ENCODE measurements around the gene NUDT13. TPM values are rescaled to one million over a fixed set of nuclear protein-coding genes. Genes with fewer than 3 reads are reported as not detected.

NUDT13 gene
- polyA plus RNA-seq, 1 donor from 2014 or later, result 1.8 TPM

DNA sequence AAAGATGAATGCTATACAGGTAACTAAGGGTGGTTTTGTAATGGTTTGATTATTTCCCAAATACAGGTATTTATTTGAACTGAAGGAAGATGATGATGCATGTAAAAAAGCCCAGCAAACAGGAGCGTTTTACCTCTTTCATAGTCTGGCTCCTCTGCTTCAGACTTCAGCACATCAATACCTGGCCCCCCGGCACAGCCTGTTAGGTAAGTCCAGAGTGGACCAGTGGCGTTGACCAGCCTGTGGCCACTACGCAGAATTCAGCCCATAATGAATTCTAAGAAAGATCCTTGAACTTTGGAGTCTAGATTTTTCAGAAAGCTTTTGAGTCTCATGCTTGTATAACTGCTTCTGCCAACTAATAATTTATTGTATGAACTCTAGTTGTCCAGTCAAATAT is 9.7 kb downstream of the NUDT13 start:
- Histone ChIP-seq H3K4me3 (ENCODE audit: low read length) (no peak overlapping the region), H3K9ac (ENCODE audit: low read length) (no peak overlapping the region)
- TF ChIP-seq TAF1 (IDR thresholded peaks at IDR 0.05; ENCODE audit: low read depth) (no peak), RAD21 (conservative IDR thresholded peaks at IDR 0.05) (no peak)

DNA sequence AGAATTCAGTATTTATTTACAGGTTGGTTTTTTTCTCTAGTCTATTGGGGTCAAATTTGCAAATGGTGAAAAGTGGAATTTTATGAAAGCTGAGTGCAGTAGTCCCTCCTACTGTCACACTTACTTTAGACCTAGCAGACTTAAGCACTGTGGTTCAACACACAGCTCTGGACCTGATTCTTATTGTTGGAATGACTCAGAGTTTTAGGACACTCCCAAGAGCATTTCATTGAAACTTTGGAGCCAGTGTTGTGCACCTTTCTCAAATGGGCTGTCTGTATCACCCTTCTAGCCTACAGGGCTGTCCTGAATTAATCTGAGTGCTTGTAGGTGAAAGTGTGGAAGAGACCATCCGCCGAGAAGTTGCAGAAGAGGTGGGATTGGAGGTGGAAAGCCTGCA is 16.1 kb downstream of the NUDT13 start:
- peaks cover 6% of the 10 kb centered on the region for H3K36me3 ChIP-seq (ENCODE audit: insufficient read depth, low read length)
- no peaks in the 10 kb centered on the region for H4K20me1 ChIP-seq (ENCODE audit: insufficient read depth)
- H2AFZ ChIP-seq (ENCODE audit: low read depth, low read length), result no peak overlapping the region
- H3K9ac ChIP-seq (ENCODE audit: low read length), result no peak overlapping the region
- no peaks in the 10 kb centered on the region for H3F3A ChIP-seq (ENCODE audit: insufficient read depth, low read length, poor library complexity, severe bottlenecking)
- TF ChIP-seq POLR2AphosphoS5 (IDR thresholded peaks at IDR 0.05), result no peak
- no peak for TF ChIP-seq EZH2 (IDR thresholded peaks at IDR 0.05; ENCODE audit: borderline replicate concordance, insufficient read depth, low read length, poor library complexity, severe bottlenecking)
- no peak for TF ChIP-seq SMC3 (conservative IDR thresholded peaks at IDR 0.05; ENCODE audit: poor library complexity)
- TF ChIP-seq, protein P1, sequence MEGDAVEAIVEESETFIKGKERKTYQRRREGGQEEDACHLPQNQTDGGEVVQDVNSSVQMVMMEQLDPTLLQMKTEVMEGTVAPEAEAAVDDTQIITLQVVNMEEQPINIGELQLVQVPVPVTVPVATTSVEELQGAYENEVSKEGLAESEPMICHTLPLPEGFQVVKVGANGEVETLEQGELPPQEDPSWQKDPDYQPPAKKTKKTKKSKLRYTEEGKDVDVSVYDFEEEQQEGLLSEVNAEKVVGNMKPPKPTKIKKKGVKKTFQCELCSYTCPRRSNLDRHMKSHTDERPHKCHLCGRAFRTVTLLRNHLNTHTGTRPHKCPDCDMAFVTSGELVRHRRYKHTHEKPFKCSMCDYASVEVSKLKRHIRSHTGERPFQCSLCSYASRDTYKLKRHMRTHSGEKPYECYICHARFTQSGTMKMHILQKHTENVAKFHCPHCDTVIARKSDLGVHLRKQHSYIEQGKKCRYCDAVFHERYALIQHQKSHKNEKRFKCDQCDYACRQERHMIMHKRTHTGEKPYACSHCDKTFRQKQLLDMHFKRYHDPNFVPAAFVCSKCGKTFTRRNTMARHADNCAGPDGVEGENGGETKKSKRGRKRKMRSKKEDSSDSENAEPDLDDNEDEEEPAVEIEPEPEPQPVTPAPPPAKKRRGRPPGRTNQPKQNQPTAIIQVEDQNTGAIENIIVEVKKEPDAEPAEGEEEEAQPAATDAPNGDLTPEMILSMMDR (IDR thresholded peaks at IDR 0.05; ENCODE audit: poor library complexity, severe bottlenecking), result no peak
- no peak for TF ChIP-seq MXI1 (conservative IDR thresholded peaks at IDR 0.05; ENCODE audit: poor library complexity, severe bottlenecking)
- no peak for TF ChIP-seq EP300 (conservative IDR thresholded peaks at IDR 0.05; ENCODE audit: poor library complexity, severe bottlenecking)
- TF ChIP-seq RAD21 (conservative IDR thresholded peaks at IDR 0.05), result no peak
- TF ChIP-seq, protein P2, sequence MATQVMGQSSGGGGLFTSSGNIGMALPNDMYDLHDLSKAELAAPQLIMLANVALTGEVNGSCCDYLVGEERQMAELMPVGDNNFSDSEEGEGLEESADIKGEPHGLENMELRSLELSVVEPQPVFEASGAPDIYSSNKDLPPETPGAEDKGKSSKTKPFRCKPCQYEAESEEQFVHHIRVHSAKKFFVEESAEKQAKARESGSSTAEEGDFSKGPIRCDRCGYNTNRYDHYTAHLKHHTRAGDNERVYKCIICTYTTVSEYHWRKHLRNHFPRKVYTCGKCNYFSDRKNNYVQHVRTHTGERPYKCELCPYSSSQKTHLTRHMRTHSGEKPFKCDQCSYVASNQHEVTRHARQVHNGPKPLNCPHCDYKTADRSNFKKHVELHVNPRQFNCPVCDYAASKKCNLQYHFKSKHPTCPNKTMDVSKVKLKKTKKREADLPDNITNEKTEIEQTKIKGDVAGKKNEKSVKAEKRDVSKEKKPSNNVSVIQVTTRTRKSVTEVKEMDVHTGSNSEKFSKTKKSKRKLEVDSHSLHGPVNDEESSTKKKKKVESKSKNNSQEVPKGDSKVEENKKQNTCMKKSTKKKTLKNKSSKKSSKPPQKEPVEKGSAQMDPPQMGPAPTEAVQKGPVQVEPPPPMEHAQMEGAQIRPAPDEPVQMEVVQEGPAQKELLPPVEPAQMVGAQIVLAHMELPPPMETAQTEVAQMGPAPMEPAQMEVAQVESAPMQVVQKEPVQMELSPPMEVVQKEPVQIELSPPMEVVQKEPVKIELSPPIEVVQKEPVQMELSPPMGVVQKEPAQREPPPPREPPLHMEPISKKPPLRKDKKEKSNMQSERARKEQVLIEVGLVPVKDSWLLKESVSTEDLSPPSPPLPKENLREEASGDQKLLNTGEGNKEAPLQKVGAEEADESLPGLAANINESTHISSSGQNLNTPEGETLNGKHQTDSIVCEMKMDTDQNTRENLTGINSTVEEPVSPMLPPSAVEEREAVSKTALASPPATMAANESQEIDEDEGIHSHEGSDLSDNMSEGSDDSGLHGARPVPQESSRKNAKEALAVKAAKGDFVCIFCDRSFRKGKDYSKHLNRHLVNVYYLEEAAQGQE (IDR thresholded peaks at IDR 0.05; ENCODE audit: borderline replicate concordance), result no peak
- no peak for TF ChIP-seq TAF1 (IDR thresholded peaks at IDR 0.05; ENCODE audit: low read depth)
- no peak overlapping the region for H3K27ac ChIP-seq (ENCODE audit: low read length)
- no peak overlapping the region for H3K4me3 ChIP-seq (ENCODE audit: low read length)
- no peaks in the 10 kb centered on the region for H3K79me2 ChIP-seq (replicated peaks; ENCODE audit: insufficient read depth, low read length)
- no peaks in the 10 kb centered on the region for H3K9me3 ChIP-seq (ENCODE audit: low read length)
- H3K4me2 ChIP-seq (ENCODE audit: low read length), result no peak overlapping the region
- no peaks in the 10 kb centered on the region for H3K9me2 ChIP-seq (ENCODE audit: insufficient read depth, low read length)
- no peaks in the 10 kb centered on the region for H3K27me3 ChIP-seq (ENCODE audit: insufficient read depth, low read depth, low read length)

More for the DNA sequence above, 9.7 kb downstream of the NUDT13 start:
- no peak overlapping the region for H2AFZ ChIP-seq (ENCODE audit: low read depth, low read length)
- no peak overlapping the region for H3K27ac ChIP-seq (ENCODE audit: low read length)
- no peaks in the 10 kb centered on the region for H4K20me1 ChIP-seq (ENCODE audit: insufficient read depth)
- no peaks in the 10 kb centered on the region for H3K9me3 ChIP-seq (ENCODE audit: low read length)
- H3K36me3 ChIP-seq (ENCODE audit: insufficient read depth, low read length), result no peaks in the 10 kb centered on the region
- no peaks in the 10 kb centered on the region for H3K27me3 ChIP-seq (ENCODE audit: insufficient read depth, low read depth, low read length)
- no peaks in the 10 kb centered on the region for H3K79me2 ChIP-seq (replicated peaks; ENCODE audit: insufficient read depth, low read length)
- no peaks in the 10 kb centered on the region for H3F3A ChIP-seq (ENCODE audit: insufficient read depth, low read length, poor library complexity, severe bottlenecking)
- no peaks in the 10 kb centered on the region for H3K9me2 ChIP-seq (ENCODE audit: insufficient read depth, low read length)
- no peak overlapping the region for H3K4me2 ChIP-seq (ENCODE audit: low read length)

DNA sequence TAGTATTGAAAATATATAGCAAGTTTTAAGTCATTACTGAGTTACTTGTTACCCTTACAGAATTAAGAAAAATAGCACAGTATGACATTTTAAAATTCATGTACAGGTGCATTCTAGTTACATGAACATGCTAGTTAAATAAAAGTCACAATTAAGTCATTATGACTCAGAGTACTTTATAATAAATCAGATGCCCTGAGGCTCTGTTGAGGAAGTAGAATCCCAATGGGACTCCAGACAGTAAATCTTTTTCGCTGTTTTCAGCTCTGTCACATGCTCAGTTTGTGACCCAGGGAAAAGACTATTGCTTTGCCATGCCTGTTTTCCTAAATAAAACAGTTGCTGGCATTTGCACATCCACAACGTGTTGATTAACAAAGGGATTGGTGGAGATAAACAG is 21.0 kb downstream of the NUDT13 start:
- Histone ChIP-seq H2AFZ (ENCODE audit: low read depth, low read length) (no peak overlapping the region), H3K4me3 (ENCODE audit: low read length) (no peak overlapping the region), H4K20me1 (ENCODE audit: insufficient read depth) (no peaks in the 10 kb centered on the region), H3K9me2 (ENCODE audit: insufficient read depth, low read length) (no peaks in the 10 kb centered on the region), H3F3A (ENCODE audit: insufficient read depth, low read length, poor library complexity, severe bottlenecking) (no peaks in the 10 kb centered on the region), H3K27me3 (ENCODE audit: insufficient read depth, low read depth, low read length) (no peaks in the 10 kb centered on the region), H3K36me3 (ENCODE audit: insufficient read depth, low read length) (peaks cover 14% of the 10 kb centered on the region), H3K4me2 (ENCODE audit: low read length) (no peak overlapping the region), H3K9me3 (ENCODE audit: low read length) (no peaks in the 10 kb centered on the region), H3K27ac (ENCODE audit: low read length) (no peak overlapping the region), H3K79me2 (replicated peaks; ENCODE audit: insufficient read depth, low read length) (no peaks in the 10 kb centered on the region), H3K9ac (ENCODE audit: low read length) (no peak overlapping the region)
- TF ChIP-seq, protein P2 (IDR thresholded peaks at IDR 0.05; ENCODE audit: borderline replicate concordance), result no peak
- TF ChIP-seq EP300 (conservative IDR thresholded peaks at IDR 0.05; ENCODE audit: poor library complexity, severe bottlenecking), result no peak
- TF ChIP-seq TAF1 (IDR thresholded peaks at IDR 0.05; ENCODE audit: low read depth), result no peak
- TF ChIP-seq EZH2 (IDR thresholded peaks at IDR 0.05; ENCODE audit: borderline replicate concordance, insufficient read depth, low read length, poor library complexity, severe bottlenecking), result no peak
- no peak for TF ChIP-seq RAD21 (conservative IDR thresholded peaks at IDR 0.05)
- no peak for TF ChIP-seq SMC3 (conservative IDR thresholded peaks at IDR 0.05; ENCODE audit: poor library complexity)
- no peak for TF ChIP-seq POLR2AphosphoS5 (IDR thresholded peaks at IDR 0.05)
- no peak for TF ChIP-seq MXI1 (conservative IDR thresholded peaks at IDR 0.05; ENCODE audit: poor library complexity, severe bottlenecking)
- TF ChIP-seq, protein P1 (IDR thresholded peaks at IDR 0.05; ENCODE audit: poor library complexity, severe bottlenecking), result no peak

All from neural cell (in vitro differentiated cells).